ENCODE results near the gene TSPO. TPM values are rescaled to one million over a fixed set of nuclear protein-coding genes. Genes with fewer than 3 reads are reported as not detected.

The TSPO gene
- total RNA-seq, 3 donors from 2014 or later (not counting 1 experiment from before 2014, with no cell fraction given) = 52.1 to 81.7 (median 59.3) TPM

DNA sequence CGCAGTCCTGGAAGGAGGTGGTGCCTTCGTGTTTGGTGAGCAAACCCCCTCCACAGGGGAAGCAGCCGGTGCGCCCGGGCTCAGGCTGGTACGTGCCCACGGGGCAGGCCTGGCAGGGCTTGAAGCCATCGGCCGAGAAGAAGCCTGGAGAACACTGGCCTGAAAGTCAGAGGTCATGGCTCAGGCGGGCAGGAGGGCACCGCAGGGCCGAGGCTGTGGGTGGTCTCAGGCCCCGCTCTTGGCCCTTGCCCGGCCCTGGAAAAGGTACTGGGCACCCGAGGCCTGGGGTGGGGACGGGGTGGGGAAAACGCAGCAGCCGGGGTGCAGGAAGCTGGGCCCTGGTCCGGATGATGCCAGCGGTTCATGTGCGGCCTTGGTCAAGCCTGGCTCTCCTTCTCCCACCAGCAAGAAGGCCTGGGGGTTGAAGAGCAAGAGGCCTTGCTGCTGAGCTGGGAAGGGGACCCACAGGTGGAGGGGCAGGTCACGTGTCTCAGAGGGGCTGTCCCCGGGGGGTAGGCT lies 61.1 kb downstream of the TSPO start:
- Mint-ChIP-seq H3K4me1 (peaks cover 0 to 4% of the 10 kb centered on the region in 2 donors), H3K9me3 (no peaks in the 10 kb centered on the region), H3K27me3 (ENCODE audit: low read depth in 2 of 2) (peaks cover 0 to 4% of the 10 kb centered on the region in 2 donors), H3K27ac (no peak overlapping the region), H3K36me3 (no peaks in the 10 kb centered on the region), H3K4me3 (no peak overlapping the region)
- no peak for ATAC-seq
- intact Hi-C loops (cut with micrococcal nuclease) = no loop called here
- H3K4me3 ChIP-seq (ENCODE audit: low read length) = no peak overlapping the region
- DNase-seq = no peak
- 91% methylated on average over 23 of the region's 23 CpGs for WGBS (ENCODE audit: insufficient coverage)
- TF ChIP-seq, protein P1, sequence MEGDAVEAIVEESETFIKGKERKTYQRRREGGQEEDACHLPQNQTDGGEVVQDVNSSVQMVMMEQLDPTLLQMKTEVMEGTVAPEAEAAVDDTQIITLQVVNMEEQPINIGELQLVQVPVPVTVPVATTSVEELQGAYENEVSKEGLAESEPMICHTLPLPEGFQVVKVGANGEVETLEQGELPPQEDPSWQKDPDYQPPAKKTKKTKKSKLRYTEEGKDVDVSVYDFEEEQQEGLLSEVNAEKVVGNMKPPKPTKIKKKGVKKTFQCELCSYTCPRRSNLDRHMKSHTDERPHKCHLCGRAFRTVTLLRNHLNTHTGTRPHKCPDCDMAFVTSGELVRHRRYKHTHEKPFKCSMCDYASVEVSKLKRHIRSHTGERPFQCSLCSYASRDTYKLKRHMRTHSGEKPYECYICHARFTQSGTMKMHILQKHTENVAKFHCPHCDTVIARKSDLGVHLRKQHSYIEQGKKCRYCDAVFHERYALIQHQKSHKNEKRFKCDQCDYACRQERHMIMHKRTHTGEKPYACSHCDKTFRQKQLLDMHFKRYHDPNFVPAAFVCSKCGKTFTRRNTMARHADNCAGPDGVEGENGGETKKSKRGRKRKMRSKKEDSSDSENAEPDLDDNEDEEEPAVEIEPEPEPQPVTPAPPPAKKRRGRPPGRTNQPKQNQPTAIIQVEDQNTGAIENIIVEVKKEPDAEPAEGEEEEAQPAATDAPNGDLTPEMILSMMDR (IDR thresholded peaks at IDR 0.05) = no peak
- no peaks in the 10 kb centered on the region for H3K9me3 ChIP-seq (ENCODE audit: control insufficient read depth, insufficient read depth, low read length)
- no peak overlapping the region for H3K27ac ChIP-seq (ENCODE audit: low read length)
- no peaks in the 10 kb centered on the region for H3K36me3 ChIP-seq (ENCODE audit: control insufficient read depth, insufficient read depth, low read length)
- H3K27me3 ChIP-seq (ENCODE audit: control insufficient read depth, insufficient read depth, low read length) = no peaks in the 10 kb centered on the region
- no peaks in the 10 kb centered on the region for H3K4me1 ChIP-seq (ENCODE audit: control insufficient read depth, insufficient read depth, low read length)

Other genes starting within 250 kb of the TSPO start
- gene PACSIN2, start 136.4 kb upstream of the TSPO start, total RNA-seq = 10 to 100 TPM; 37.1 to 48.5 (median 47.6) TPM
- gene TTLL1, start 62.2 kb upstream of the TSPO start, total RNA-seq = 1 to 10 TPM; 4.4 to 6.5 (median 6.0) TPM
- gene BIK, start 40.8 kb upstream of the TSPO start, total RNA-seq = 1 to 10 TPM in 1 of 3 donors, under 1 TPM in 1, not detected in 1; 0.28 to 1.2 TPM
- gene MCAT, start 8.2 kb upstream of the TSPO start, total RNA-seq = 10 to 100 TPM in 1 of 3 donors, 1 to 10 TPM in 2; 6.5 to 12.4 (median 9.3) TPM
- 10 to 100 TPM in 2 of 3 donors, 1 to 10 TPM in 1; 9.3 to 15.5 (median 13.7) TPM for gene TTLL12, start 35.6 kb downstream of the TSPO start, total RNA-seq
- 1 to 10 TPM in 1 of 3 donors, under 1 TPM in 2; 0.05 to 1.2 (median 0.11) TPM for gene SCUBE1, start 191.8 kb downstream of the TSPO start, total RNA-seq